NCI-H1930 (cell line): ENCODE measurements around the gene CHD9NB.
"Not testable (repeated sequence)": the region's sequence is repeated elsewhere in the genome, so short reads cannot be mapped to it uniquely, and the experiment has no call there.

ENCODE experiments used
- DNase-seq, 2 experiments: peaks; one replicate each; lab custom pipeline; 2025; lab: John Stamatoyannopoulos, UW

The CHD9NB gene

GRCh38 chr16:53083119-53083518 is 30.4 kb upstream of the CHD9NB start:
- no peak for DNase-seq

- DNase-seq = no peak
These were observed 29.8 kb upstream of the CHD9NB start for GRCh38 chr16:53082509-53082908.

GRCh38 chr16:53081686-53082407 is 29.1 kb upstream of the CHD9NB start:
- no peak for DNase-seq

GRCh38 chr16:53081032-53081424 is 28.3 kb upstream of the CHD9NB start:
- no peak for DNase-seq

GRCh38 chr16:53080345-53081031 is 27.8 kb upstream of the CHD9NB start:
- DNase-seq = no peak

DNA sequence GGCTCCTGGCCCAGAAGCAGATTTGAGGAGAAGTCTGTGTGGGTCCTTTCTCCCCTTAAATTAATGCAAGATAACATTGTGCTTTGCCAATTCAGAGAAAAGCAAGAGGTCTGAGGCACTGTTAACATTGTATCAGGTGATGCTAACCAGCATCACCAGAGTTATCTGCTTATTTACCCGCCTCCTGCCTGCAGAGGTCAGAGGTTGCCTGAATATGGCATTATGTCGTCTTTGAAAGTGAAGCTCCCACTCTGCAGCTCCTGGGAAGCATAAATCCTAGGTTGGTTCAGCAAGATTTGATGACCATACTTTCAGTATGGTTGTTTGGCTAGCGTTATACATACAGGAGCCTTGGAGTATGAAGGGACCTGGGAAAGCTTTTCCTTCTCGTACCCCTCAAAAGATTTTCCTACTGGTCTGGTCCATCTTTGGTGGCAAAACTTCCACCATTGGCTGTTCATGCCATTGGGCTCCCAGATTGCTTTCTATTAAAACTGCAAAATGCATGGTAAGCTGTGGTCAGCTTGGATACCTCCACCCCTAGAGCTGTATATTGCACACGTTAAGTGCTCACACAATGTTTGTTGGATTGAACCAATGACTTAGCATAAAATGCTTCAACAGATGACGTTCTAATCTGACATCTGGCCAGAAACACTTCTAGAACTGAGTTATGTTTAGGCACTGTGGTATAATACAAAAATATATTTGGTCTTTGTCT is 26.2 kb upstream of the CHD9NB start:
- no peak for DNase-seq

GRCh38 chr16:53078247-53078646 is 25.6 kb upstream of the CHD9NB start:
- DNase-seq = no peak

GRCh38 chr16:53075461-53075860 is 22.8 kb upstream of the CHD9NB start:
- not testable (repeated sequence) for DNase-seq

DNA sequence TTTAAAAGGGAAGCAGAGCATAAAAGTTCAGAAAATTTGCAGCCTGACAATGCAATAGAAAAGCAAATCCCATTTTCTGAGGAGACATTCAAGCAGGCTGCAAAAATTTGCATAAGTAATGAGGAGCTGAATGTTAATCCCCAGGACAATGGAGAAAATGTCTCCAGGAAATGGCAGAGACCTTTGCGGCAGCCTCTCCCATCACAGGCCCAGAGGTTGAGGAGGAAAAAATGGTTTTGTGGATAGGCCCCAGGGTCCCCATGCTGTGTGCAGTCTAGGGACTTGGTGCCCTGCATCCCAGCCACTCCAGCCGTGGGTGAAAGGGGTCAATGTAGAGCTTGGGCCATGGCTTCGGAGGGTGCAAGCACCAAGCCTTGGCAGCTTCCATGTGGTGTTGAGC is 21.6 kb upstream of the CHD9NB start:
- not testable (repeated sequence) for DNase-seq

GRCh38 chr16:53073022-53073421 is 20.3 kb upstream of the CHD9NB start:
- DNase-seq = no peak

DNA sequence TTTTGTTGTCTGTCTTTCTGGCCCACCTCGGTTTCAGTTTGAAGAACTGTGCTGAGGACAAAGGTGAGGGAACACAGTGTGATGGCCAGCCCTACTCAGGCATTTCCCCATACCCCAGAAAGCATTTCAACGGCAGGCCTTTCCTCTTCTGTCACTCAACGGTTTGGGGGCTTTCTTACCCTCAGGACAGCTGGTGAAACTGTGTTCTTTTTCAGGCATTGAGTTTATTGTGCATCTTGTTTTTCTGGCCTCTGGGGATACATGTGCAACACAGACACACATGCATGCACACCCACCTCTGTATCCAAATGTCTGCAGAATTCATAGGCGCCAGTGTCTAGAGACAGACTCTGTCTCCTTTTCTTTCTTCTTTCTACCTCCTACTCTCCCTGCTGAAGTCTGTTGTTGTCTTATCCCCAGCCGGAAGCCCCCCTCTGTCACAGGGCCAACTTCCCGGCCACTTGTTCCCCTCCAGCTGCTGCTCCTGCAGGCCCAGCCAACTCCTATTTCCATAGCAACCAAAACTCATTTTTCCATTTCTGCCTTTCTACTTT is 19.1 kb upstream of the CHD9NB start:
- DNase-seq = no peak

DNA sequence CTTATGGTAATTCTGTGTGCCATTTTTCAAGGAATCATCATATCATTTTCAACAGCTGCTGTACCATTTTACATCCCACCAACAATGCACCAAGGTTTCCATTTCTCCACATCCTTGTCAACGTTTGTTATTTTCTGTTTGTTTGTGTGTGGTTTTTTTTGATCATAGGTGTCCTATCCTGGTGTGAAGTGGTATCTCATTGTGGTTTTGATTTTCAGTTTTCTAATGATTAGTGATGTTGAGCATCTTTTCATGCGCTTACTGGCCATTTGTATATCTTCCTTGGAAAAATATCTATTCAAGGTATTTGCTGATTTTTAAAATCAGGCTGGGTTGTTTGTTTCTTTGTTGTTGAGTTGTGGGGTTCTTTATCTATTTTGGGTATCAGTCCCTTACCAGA is 17.1 kb upstream of the CHD9NB start:
- no peak for DNase-seq

GRCh38 chr16:53068423-53068833 is 15.7 kb upstream of the CHD9NB start:
- DNase-seq = no peak

DNA sequence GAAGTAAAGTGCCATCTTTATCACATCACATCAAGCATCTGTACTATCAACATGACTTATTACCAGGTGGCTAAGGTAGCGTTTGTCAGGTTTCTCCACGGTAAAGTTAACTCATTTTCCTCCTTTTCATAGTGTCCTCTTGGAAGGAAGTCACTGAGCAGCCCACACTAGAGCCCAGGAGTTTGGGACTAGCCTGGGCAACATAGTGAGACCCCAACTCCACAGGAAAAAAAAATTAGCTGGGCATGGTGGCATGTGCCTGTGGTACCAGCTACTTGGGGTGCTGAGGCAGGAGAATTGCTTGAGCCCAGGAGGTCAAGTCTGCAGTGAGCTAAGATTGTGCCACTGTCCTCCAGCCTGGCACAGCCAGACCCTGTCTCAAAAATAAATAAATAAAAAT is 15.0 kb upstream of the CHD9NB start:
- no peak for DNase-seq

DNA sequence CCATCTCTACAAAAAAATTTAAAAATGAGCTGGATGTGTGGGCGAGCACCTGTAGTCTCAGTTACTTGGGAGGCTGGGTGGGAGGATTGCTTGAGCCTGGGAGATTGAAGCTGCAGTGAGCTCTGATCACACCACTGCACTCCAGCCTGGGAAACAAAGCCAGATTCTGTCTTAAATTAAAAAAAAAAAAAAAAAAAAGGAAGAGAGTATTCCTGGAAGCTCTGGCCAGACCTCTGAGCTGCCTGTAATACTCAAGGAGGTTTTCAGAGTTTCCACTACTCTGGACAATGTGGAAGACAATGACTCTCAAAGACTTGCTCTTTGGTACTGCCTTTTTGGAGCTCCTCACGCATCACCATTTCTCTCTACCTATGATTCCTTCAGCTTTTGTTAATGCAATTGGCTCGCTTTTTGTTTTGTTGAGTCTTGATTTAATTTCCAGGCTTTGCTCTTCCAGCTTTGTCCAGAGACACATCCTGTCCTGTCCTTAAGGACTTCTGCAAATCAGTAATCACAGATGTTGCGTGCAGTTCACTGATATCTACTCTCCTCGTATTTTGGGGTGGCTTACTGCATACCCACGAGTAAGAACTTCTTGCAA is 12.9 kb upstream of the CHD9NB start:
- no peak for DNase-seq

GRCh38 chr16:53064081-53064578 is 11.4 kb upstream of the CHD9NB start:
- DNase-seq = no peak

DNA sequence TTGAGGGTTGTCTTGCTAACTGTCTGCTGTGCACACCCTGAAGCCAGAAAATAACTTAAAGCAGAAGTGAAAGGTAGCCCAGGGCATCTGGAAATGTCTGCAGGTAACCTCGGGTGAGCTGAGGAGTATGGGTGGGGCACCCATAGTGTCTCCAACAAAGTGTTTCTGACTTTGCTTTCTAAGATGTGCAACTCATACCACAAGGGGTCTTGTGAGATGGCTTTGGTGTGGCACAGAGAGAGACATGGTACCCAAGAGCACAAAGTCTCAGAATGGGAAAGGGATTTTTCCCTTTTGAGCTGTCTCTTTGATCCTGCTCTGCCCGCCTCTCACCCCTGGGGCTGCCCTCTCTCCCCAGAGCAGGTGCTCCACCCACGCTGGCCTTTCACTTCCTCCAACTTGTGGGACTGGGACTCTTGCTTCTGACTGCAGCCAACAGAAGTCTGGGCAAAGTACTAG is 9.0 kb upstream of the CHD9NB start:
- no peak for DNase-seq

DNA sequence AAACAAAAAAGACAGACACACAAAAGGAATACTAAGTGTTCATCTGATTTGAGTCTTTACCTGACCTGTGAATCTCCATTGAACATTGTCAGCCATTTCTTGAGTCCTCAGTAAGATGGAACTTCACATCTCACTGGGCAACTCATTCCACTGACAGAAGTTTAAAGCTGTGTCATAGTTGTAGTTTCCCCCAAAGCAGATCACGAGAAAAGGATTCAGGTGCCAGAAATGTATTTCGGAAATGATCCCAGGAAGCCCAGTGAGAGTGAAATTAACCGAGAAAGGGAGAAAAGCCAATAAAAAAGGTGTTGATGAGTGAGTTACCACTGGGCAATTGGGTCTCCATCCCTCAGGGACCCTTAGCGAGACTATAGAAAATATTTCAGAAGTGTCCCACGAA is 8.6 kb upstream of the CHD9NB start:
- DNase-seq = no peak

GRCh38 chr16:53059672-53060071 is 7.0 kb upstream of the CHD9NB start:
- DNase-seq = no peak

- no peak for DNase-seq
These were observed 6.2 kb upstream of the CHD9NB start for GRCh38 chr16:53058882-53059281.

- DNase-seq = no peak
These were observed 5.7 kb upstream of the CHD9NB start for GRCh38 chr16:53058441-53058840.

- DNase-seq = no peak
These were observed 5.0 kb upstream of the CHD9NB start for GRCh38 chr16:53057658-53058057.
